ENCODE results near the gene SNTG2.

SNTG2 gene

DNA sequence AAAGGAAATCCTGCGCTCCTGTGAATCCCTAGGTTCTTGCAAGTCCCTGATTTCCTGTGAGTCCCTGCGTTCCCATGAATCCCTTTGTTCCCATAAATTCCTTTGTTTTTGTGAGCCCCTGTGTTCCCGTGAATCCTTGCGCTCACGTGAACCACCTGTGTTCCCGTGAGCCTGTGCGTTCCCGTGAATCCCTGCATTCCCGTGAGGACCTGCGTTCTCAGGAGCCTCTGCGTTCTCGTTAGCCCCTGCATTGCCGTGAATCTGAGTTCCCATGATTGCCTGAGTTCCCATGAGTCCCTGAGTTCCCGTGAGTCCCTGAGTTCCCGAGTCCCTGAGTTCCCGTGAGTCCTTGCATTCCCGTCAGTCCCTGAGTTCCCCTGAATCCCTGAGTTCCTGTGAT is 71.5 kb downstream of the SNTG2 start:
- H3K9me3 ChIP-seq (ENCODE audit: low read depth, low read length): no peaks in the 10 kb centered on the region
- no peaks in the 10 kb centered on the region for H3K36me3 ChIP-seq (ENCODE audit: insufficient read depth, low read length)
- DNase-seq (ENCODE audit: low read depth, low spot score): no peak
- no peak overlapping the region for H3K27ac ChIP-seq
- H3K4me3 ChIP-seq: no peak overlapping the region
- no peak overlapping the region for H3K9ac ChIP-seq (ENCODE audit: insufficient read length)
- TF ChIP-seq EZH2 (IDR thresholded peaks at IDR 0.05) (no peak), POLR2AphosphoS5 (IDR thresholded peaks at IDR 0.05; ENCODE audit: borderline replicate concordance, low read depth, low read length) (no peak), FOXP2 (optimal IDR thresholded peaks at IDR 0.05; ENCODE audit: control extremely low read depth, extremely low read length, insufficient read depth) (no peak)

DNA sequence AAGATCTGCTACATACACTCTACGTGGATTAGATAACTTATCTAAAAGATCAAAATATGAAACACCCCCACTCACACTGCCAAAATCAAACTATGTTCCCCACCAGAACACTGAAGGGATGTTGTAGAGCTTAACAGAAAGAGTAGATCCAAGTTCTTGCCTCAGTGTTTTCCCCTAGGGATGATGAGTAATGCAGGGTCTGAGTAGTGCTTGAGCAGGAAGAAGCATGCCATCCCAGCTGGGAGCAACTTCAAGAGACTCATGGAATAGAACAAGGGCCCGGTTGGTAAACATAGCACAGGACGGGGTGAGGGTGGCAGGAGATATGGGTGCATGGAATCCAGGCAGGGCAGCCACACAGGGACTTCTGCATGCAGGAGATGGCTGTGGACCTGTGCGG is 74.3 kb downstream of the SNTG2 start:
- Histone ChIP-seq H3K4me3 (no peak overlapping the region), H3K27ac (no peak overlapping the region), H3K9me3 (ENCODE audit: low read depth, low read length) (no peaks in the 10 kb centered on the region), H3K36me3 (ENCODE audit: insufficient read depth, low read length) (no peaks in the 10 kb centered on the region), H3K9ac (ENCODE audit: insufficient read length) (no peak overlapping the region)
- no peak for TF ChIP-seq POLR2AphosphoS5 (IDR thresholded peaks at IDR 0.05; ENCODE audit: borderline replicate concordance, low read depth, low read length)
- TF ChIP-seq EZH2 (IDR thresholded peaks at IDR 0.05): no peak
- TF ChIP-seq FOXP2 (optimal IDR thresholded peaks at IDR 0.05; ENCODE audit: control extremely low read depth, extremely low read length, insufficient read depth): no peak
- no peak for DNase-seq (ENCODE audit: low read depth, low spot score)

DNA sequence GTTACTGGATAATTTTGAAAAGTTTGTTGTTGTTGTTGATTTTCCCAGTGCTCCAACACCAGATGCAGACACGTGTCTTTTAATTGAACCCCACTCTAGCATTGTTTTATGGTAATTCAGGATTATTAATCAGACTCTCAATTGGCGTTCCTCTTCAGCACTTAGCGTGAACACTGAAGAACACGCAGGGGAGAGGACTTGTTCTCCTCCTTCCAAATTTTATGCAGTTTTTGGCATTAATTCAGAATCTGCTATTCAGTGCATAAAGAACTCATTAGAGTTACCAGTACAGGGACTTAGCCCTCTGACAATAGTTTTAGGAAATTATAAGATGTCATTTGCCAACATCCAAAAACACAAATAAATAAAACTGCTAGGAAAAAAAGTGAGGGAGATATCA is 75.5 kb downstream of the SNTG2 start:
- Histone ChIP-seq H3K9ac (ENCODE audit: insufficient read length) (no peak overlapping the region), H3K36me3 (ENCODE audit: insufficient read depth, low read length) (no peaks in the 10 kb centered on the region), H3K9me3 (ENCODE audit: low read depth, low read length) (no peaks in the 10 kb centered on the region), H3K27ac (no peak overlapping the region), H3K4me3 (no peak overlapping the region)
- TF ChIP-seq POLR2AphosphoS5 (IDR thresholded peaks at IDR 0.05; ENCODE audit: borderline replicate concordance, low read depth, low read length) (no peak), FOXP2 (optimal IDR thresholded peaks at IDR 0.05; ENCODE audit: control extremely low read depth, extremely low read length, insufficient read depth) (no peak), EZH2 (IDR thresholded peaks at IDR 0.05) (no peak)
- DNase-seq (ENCODE audit: low read depth, low spot score): no peak

DNA sequence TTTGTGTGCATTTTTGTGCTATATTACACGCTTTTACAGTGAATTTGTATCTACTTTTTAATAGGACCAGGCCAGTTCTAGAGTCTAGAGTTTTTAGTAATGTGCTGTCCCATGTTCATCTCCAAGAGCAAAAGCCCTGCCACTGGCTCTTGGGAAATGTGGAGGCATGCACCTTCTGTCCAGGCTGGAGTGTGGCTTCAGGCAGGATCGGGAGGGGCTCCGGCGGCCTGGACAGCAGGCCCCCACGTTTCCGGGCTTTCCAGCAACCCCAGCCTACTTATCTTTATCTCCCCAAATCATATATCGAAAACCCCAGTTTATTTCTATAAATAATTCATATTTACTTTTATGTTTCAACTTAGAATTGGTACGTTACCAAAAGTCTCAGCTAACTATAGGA is 78.2 kb downstream of the SNTG2 start:
- Histone ChIP-seq H3K27ac (no peak overlapping the region), H3K9me3 (ENCODE audit: low read depth, low read length) (no peaks in the 10 kb centered on the region), H3K9ac (ENCODE audit: insufficient read length) (no peak overlapping the region), H3K4me3 (no peak overlapping the region), H3K36me3 (ENCODE audit: insufficient read depth, low read length) (no peaks in the 10 kb centered on the region)
- no peak for DNase-seq (ENCODE audit: low read depth, low spot score)
- TF ChIP-seq FOXP2 (optimal IDR thresholded peaks at IDR 0.05; ENCODE audit: control extremely low read depth, extremely low read length, insufficient read depth) (no peak), POLR2AphosphoS5 (IDR thresholded peaks at IDR 0.05; ENCODE audit: borderline replicate concordance, low read depth, low read length) (no peak), EZH2 (IDR thresholded peaks at IDR 0.05) (no peak)

DNA sequence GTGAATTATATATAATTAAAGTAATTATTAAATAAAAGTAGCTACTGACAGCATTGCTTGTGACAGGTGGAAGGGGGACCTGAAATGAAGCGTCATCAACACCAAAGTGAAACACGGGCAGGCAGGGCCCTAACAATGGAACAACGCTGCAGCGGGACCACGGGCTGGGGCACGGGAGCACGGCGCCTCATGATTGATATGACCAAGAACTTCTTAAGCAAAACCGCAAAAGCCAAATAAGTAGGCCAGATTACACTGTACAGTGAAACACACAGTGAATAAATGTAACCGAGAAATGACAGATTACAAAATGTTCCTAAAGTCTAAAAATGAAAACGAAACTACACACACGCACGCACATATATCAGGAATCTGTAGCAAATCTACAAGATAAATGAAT is 81.4 kb downstream of the SNTG2 start:
- H3K27ac ChIP-seq: no peak overlapping the region
- H3K36me3 ChIP-seq (ENCODE audit: insufficient read depth, low read length): no peaks in the 10 kb centered on the region
- TF ChIP-seq FOXP2 (optimal IDR thresholded peaks at IDR 0.05; ENCODE audit: control extremely low read depth, extremely low read length, insufficient read depth) (no peak), EZH2 (IDR thresholded peaks at IDR 0.05) (no peak), POLR2AphosphoS5 (IDR thresholded peaks at IDR 0.05; ENCODE audit: borderline replicate concordance, low read depth, low read length) (no peak)
- no peak overlapping the region for H3K9ac ChIP-seq (ENCODE audit: insufficient read length)
- no peaks in the 10 kb centered on the region for H3K9me3 ChIP-seq (ENCODE audit: low read depth, low read length)
- no peak for DNase-seq (ENCODE audit: low read depth, low spot score)
- H3K4me3 ChIP-seq: no peak overlapping the region

DNA sequence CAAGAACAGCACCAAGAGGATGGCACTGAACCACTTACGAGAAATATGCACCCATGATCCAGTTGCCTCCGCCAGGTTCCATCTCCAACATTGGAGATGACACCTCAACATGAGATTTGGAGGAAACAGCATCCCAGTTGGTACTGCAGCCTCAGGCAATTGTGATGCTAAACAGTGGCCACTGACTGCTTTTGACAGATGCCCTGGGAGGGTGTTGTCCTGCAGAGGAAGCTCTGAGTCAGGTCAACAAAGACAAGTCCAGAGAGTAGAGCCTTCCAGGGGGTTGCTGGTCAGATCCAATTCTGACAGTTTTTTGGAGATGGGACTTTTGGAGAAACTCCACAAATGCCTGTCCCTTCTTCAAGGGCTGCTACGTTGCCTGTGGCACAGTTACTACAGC is 82.4 kb downstream of the SNTG2 start:
- no peak for TF ChIP-seq POLR2AphosphoS5 (IDR thresholded peaks at IDR 0.05; ENCODE audit: borderline replicate concordance, low read depth, low read length)
- TF ChIP-seq FOXP2 (optimal IDR thresholded peaks at IDR 0.05; ENCODE audit: control extremely low read depth, extremely low read length, insufficient read depth): no peak
- no peak for TF ChIP-seq EZH2 (IDR thresholded peaks at IDR 0.05)
- no peak for DNase-seq (ENCODE audit: low read depth, low spot score)
- no peak overlapping the region for H3K4me3 ChIP-seq
- H3K27ac ChIP-seq: no peak overlapping the region
- H3K9ac ChIP-seq (ENCODE audit: insufficient read length): no peak overlapping the region
- H3K9me3 ChIP-seq (ENCODE audit: low read depth, low read length): no peaks in the 10 kb centered on the region
- H3K36me3 ChIP-seq (ENCODE audit: insufficient read depth, low read length): no peaks in the 10 kb centered on the region

DNA sequence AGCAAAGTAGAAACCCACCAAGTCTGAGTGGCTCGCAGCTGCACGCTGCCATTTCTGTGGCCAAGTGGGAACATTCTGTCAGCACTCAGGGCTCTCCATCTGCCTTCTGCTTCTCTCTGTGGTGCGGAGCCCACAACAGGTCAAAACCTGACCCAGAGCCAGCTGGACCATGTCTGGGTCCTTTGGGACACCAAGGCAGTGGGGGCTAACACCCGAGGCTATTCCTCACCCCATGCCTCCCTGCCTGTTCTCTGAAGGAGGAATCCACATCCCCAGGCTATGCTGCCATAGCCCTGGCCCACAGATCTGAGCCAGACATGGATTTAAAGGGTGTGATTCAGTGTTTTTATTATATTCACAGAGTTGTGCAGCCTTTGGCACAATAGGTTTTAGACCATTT is 86.4 kb downstream of the SNTG2 start:
- no peaks in the 10 kb centered on the region for H3K9me3 ChIP-seq (ENCODE audit: low read depth, low read length)
- H3K4me3 ChIP-seq: no peak overlapping the region
- no peak overlapping the region for H3K9ac ChIP-seq (ENCODE audit: insufficient read length)
- TF ChIP-seq POLR2AphosphoS5 (IDR thresholded peaks at IDR 0.05; ENCODE audit: borderline replicate concordance, low read depth, low read length): no peak
- TF ChIP-seq EZH2 (IDR thresholded peaks at IDR 0.05): no peak
- TF ChIP-seq FOXP2 (optimal IDR thresholded peaks at IDR 0.05; ENCODE audit: control extremely low read depth, extremely low read length, insufficient read depth): no peak
- H3K27ac ChIP-seq: no peak overlapping the region
- no peaks in the 10 kb centered on the region for H3K36me3 ChIP-seq (ENCODE audit: insufficient read depth, low read length)
- DNase-seq (ENCODE audit: low read depth, low spot score): no peak

DNA sequence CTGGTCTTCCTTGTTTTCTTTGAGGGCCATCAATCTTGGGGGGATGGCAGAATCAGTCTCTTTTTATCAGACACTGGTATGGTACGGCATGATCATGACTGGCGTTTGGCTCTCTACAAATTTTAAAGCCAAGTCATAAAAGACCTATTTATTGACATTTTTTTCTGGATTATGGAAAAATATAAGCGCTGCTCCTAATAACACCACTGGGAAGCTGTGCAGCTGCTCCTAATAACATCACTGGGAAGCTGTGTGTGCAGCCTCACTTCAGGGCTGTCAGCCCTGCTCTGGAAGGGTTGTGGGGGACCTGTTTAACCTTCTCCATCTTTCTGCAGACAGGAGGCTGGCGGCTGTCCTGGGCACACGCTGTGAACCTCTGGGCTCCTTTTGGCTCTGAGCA is 88.9 kb downstream of the SNTG2 start:
- Histone ChIP-seq H3K4me3 (no peak overlapping the region), H3K9ac (ENCODE audit: insufficient read length) (no peak overlapping the region), H3K36me3 (ENCODE audit: insufficient read depth, low read length) (no peaks in the 10 kb centered on the region), H3K9me3 (ENCODE audit: low read depth, low read length) (no peaks in the 10 kb centered on the region; the same call in 1 of the 2 replicates), H3K27ac (no peak overlapping the region)
- no peak for TF ChIP-seq FOXP2 (optimal IDR thresholded peaks at IDR 0.05; ENCODE audit: control extremely low read depth, extremely low read length, insufficient read depth)
- TF ChIP-seq EZH2 (IDR thresholded peaks at IDR 0.05): no peak
- TF ChIP-seq POLR2AphosphoS5 (IDR thresholded peaks at IDR 0.05; ENCODE audit: borderline replicate concordance, low read depth, low read length): no peak
- DNase-seq (ENCODE audit: low read depth, low spot score): no peak
